ENCODE data around the gene PAPLN. TPM values are rescaled to one million over a fixed set of nuclear protein-coding genes. Genes with fewer than 3 reads are reported as not detected.

The PAPLN gene
- total and polyA plus RNA-seq, 2 experiments from 2014 or later: 2.8 to 13.2 TPM

GRCh38 chr14:73220061-73220460, 17.2 kb upstream of the PAPLN start:
- Histone ChIP-seq H3K4me3 (no peak overlapping the region), H3K79me2 (replicated peaks; ENCODE audit: insufficient read depth) (no peaks in the 10 kb centered on the region), H3K36me3 (ENCODE audit: insufficient read depth) (peaks cover 4% of the 10 kb centered on the region; the same call in 1 of the 2 replicates), H3K27ac (ENCODE audit: low read depth) (no peak overlapping the region), H3K4me2 (no peak overlapping the region), H3K27me3 (ENCODE audit: insufficient read depth) (no peaks in the 10 kb centered on the region), H2AFZ (no peak overlapping the region), H3K9me2 (ENCODE audit: insufficient read depth) (no peaks in the 10 kb centered on the region), H3F3A (replicated peaks; ENCODE audit: low read depth) (no peaks in the 10 kb centered on the region), H4K20me1 (replicated peaks; ENCODE audit: insufficient read depth) (no peaks in the 10 kb centered on the region; the same call in 1 of the 2 replicates), H3K4me1 (ENCODE audit: insufficient read depth) (peaks cover 14% of the 10 kb centered on the region; the same call in 1 of the 2 replicates)
- Mint-ChIP-seq H3K36me3 (ENCODE audit: low read depth) (peaks cover 30% of the 10 kb centered on the region), H3K9me3 (no peaks in the 10 kb centered on the region), H3K4me3 (no peak overlapping the region), H3K27me3 (ENCODE audit: insufficient read depth, low read depth, poor library complexity) (peaks cover 9% of the 10 kb centered on the region), H3K4me1 (peaks cover 24% of the 10 kb centered on the region), H3K27ac (no peak overlapping the region)
- DNase-seq (ENCODE audit: low spot score): no peak
- ATAC-seq: no peak
- no peak for TF ChIP-seq ETS1 (IDR thresholded peaks at IDR 0.05)

DNA sequence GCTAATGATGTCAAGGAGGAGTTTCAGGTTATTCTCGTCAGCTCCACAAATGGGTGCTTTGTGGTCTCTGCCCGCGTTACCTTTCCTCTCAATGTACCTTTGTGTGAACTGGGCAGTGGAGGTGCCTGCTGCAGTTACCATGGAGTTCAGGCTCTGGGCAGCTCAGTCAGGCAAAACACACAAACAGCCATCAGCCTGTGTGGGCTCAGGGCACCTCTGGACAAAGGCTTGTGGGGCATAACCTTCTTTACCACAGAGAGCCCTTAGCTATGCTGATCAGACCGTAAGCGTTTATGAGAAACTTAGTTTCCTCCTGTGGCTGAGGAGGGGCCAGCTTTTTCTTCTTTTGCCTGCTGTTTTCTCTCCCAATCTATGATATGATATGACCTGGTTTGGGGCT, 16.7 kb upstream of the PAPLN start:
- no peak overlapping the region for H3K27ac ChIP-seq (ENCODE audit: low read depth)
- TF ChIP-seq NANOG (IDR thresholded peaks at IDR 0.05; ENCODE audit: borderline replicate concordance) (no peak), EZH2 (IDR thresholded peaks at IDR 0.05; ENCODE audit: low read depth, unreplicated experiment) (no peak), ZNF114 (CRISPR knock-in tag; IDR thresholded peaks at IDR 0.05) (no peak), ZNF331 (CRISPR knock-in tag; IDR thresholded peaks at IDR 0.05; ENCODE audit: low read depth) (no peak), ETS1 (IDR thresholded peaks at IDR 0.05) (no peak), POLR2AphosphoS5 (IDR thresholded peaks at IDR 0.05; ENCODE audit: low read depth) (no peak), CREB1 (CRISPR knock-in tag; IDR thresholded peaks at IDR 0.05; ENCODE audit: low read depth) (no peak), JUNB (IDR thresholded peaks at IDR 0.05; ENCODE audit: unreplicated experiment) (no peak), STAT1 (IDR thresholded peaks at IDR 0.05; ENCODE audit: unreplicated experiment) (no peak), EZH2phosphoT487 (IDR thresholded peaks at IDR 0.05; ENCODE audit: unreplicated experiment) (no peak), CTCF (conservative IDR thresholded peaks at IDR 0.05; ENCODE audit: low read depth in 2 of 2) (no peak)
- TF ChIP-seq, protein P1, sequence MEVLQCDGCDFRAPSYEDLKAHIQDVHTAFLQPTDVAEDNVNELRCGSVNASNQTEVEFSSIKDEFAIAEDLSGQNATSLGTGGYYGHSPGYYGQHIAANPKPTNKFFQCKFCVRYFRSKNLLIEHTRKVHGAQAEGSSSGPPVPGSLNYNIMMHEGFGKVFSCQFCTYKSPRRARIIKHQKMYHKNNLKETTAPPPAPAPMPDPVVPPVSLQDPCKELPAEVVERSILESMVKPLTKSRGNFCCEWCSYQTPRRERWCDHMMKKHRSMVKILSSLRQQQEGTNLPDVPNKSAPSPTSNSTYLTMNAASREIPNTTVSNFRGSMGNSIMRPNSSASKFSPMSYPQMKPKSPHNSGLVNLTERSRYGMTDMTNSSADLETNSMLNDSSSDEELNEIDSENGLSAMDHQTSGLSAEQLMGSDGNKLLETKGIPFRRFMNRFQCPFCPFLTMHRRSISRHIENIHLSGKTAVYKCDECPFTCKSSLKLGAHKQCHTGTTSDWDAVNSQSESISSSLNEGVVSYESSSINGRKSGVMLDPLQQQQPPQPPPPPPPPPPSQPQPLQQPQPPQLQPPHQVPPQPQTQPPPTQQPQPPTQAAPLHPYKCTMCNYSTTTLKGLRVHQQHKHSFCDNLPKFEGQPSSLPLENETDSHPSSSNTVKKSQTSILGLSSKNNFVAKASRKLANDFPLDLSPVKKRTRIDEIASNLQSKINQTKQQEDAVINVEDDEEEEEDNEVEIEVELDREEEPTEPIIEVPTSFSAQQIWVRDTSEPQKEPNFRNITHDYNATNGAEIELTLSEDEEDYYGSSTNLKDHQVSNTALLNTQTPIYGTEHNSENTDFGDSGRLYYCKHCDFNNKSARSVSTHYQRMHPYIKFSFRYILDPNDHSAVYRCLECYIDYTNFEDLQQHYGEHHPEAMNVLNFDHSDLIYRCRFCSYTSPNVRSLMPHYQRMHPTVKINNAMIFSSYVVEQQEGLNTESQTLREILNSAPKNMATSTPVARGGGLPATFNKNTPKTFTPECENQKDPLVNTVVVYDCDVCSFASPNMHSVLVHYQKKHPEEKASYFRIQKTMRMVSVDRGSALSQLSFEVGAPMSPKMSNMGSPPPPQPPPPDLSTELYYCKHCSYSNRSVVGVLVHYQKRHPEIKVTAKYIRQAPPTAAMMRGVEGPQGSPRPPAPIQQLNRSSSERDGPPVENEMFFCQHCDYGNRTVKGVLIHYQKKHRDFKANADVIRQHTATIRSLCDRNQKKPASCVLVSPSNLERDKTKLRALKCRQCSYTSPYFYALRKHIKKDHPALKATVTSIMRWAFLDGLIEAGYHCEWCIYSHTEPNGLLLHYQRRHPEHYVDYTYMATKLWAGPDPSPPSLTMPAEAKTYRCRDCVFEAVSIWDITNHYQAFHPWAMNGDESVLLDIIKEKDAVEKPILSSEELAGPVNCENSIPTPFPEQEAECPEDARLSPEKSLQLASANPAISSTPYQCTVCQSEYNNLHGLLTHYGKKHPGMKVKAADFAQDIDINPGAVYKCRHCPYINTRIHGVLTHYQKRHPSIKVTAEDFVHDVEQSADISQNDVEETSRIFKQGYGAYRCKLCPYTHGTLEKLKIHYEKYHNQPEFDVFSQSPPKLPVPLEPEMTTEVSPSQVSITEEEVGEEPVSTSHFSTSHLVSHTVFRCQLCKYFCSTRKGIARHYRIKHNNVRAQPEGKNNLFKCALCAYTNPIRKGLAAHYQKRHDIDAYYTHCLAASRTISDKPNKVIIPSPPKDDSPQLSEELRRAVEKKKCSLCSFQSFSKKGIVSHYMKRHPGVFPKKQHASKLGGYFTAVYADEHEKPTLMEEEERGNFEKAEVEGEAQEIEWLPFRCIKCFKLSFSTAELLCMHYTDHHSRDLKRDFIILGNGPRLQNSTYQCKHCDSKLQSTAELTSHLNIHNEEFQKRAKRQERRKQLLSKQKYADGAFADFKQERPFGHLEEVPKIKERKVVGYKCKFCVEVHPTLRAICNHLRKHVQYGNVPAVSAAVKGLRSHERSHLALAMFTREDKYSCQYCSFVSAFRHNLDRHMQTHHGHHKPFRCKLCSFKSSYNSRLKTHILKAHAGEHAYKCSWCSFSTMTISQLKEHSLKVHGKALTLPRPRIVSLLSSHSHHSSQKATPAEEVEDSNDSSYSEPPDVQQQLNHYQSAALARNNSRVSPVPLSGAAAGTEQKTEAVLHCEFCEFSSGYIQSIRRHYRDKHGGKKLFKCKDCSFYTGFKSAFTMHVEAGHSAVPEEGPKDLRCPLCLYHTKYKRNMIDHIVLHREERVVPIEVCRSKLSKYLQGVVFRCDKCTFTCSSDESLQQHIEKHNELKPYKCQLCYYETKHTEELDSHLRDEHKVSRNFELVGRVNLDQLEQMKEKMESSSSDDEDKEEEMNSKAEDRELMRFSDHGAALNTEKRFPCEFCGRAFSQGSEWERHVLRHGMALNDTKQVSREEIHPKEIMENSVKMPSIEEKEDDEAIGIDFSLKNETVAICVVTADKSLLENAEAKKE (CRISPR knock-in tag; IDR thresholded peaks at IDR 0.05): no peak

More for the DNA sequence above, 16.7 kb upstream of the PAPLN start:
- Histone ChIP-seq H3K27me3 (ENCODE audit: insufficient read depth) (no peaks in the 10 kb centered on the region), H3K36me3 (ENCODE audit: insufficient read depth) (peaks cover 4% of the 10 kb centered on the region; the same call in 1 of the 2 replicates), H3K9me2 (ENCODE audit: insufficient read depth) (no peaks in the 10 kb centered on the region), H3K4me2 (no peak overlapping the region), H3K4me1 (ENCODE audit: insufficient read depth) (peaks cover 14% of the 10 kb centered on the region; the same call in 1 of the 2 replicates), H2AFZ (no peak overlapping the region), H3K4me3 (no peak overlapping the region), H3F3A (replicated peaks; ENCODE audit: low read depth) (no peaks in the 10 kb centered on the region), H3K79me2 (replicated peaks; ENCODE audit: insufficient read depth) (no peaks in the 10 kb centered on the region), H4K20me1 (replicated peaks; ENCODE audit: insufficient read depth) (no peaks in the 10 kb centered on the region; the same call in 1 of the 2 replicates)
- peaks cover 30% of the 10 kb centered on the region for H3K36me3 Mint-ChIP-seq (ENCODE audit: low read depth)
- H3K27me3 Mint-ChIP-seq (ENCODE audit: insufficient read depth, low read depth, poor library complexity): peaks cover 9% of the 10 kb centered on the region
- no peak for ATAC-seq
- no peak overlapping the region for H3K27ac Mint-ChIP-seq
- no peak for DNase-seq (ENCODE audit: low spot score)
- H3K4me1 Mint-ChIP-seq: peaks cover 24% of the 10 kb centered on the region
- H3K9me3 Mint-ChIP-seq: no peaks in the 10 kb centered on the region
- no peak overlapping the region for H3K4me3 Mint-ChIP-seq

Measured in GM23338 (cell line).